A549 (cell line): ENCODE data around the gene PTMS. TPM values are rescaled to one million over a fixed set of nuclear protein-coding genes. Genes with fewer than 3 reads are reported as not detected.

Source experiments
- ATAC-seq, 2 experiments: fragments of 200-7000 bp in 1 of 2; fragments of >200 bp in 1 of 2; cut with Nextera tagmentation in 1 of 2; cut with Tn5 transposase in 1 of 2; 3 replicates each; pipeline versions ENCODE4 v1.8.0 to v1.9.1; 2018 to 2020; ENCODE audit warnings: mild to moderate bottlenecking in 1 of 2, moderate library complexity in 1 of 2
- CTCF ChIA-PET: fragments of 300-600 bp; sonication (Branson Sonifier 250); formaldehyde crosslinking; extraction: SDS; loops from one replicate; lab custom pipeline; 2021; ENCODE audit warnings: antibody characterized with exemption, inconsistent platforms; lab: Yijun Ruan, JAX
- POLR2A ChIA-PET: fragments of 350-600 bp; formaldehyde crosslinking; extraction: SDS; loops from one replicate; lab custom pipeline; 2021; ENCODE audit warnings: antibody characterized with exemption, inconsistent platforms; lab: Yijun Ruan, JAX
- DNase-seq, 2 experiments: peaks; one replicate each; pipeline versions ENCODE4 v3.0.0 to v3.0.0-alpha.2; 2011 to 2016; ENCODE audit warnings: low read depth in 1 of 2, low spot score in 1 of 2
- FAIRE-seq: peaks from 2 replicates; lab custom pipeline; 2011; peaks lifted over from hg19 to GRCh38; lab: Jason Lieb, UNC
- H3K27ac ChIP-seq, 2 experiments: fragments of >200 bp; sonication (Bioruptor Twin); formaldehyde crosslinking; 3 replicates each; pipeline ENCODE4 v1.5.1; 2016 to 2017
- H3K4me1 ChIP-seq: fragments of >200 bp; sonication (Bioruptor Twin); formaldehyde crosslinking; 3 replicates; pipeline ENCODE4 v1.6.1; 2016
- H3K4me2 ChIP-seq: fragments of >200 bp; sonication (Bioruptor Twin); formaldehyde crosslinking; 3 replicates; pipeline ENCODE4 v1.6.1; 2016
- H3K4me3 ChIP-seq: fragments of >200 bp; sonication (Bioruptor Twin); formaldehyde crosslinking; 3 replicates; pipeline ENCODE4 v1.5.1; 2016
- H3K9me3 ChIP-seq: fragments of >200 bp; sonication (Bioruptor Twin); formaldehyde crosslinking; 3 replicates; pipeline ENCODE4 v1.6.1; 2016
- CHD2 ChIP-seq: fragments of 150-350 bp; IDR thresholded peaks from 2 replicates; pipeline ENCODE4 v1.6.1; 2014; ENCODE audit warnings: low read length; ENCODE audit not compliant: partially characterized antibody
- EHF ChIP-seq: fragments of 250-450 bp; sonication (Bioruptor Pico); IDR thresholded peaks from 2 replicates; pipeline ENCODE4 v1.5.0; 2020; ENCODE audit warnings: mild to moderate bottlenecking
- EP300 ChIP-seq, 2 experiments: fragments of >200 bp; sonication (Bioruptor Twin); formaldehyde crosslinking; IDR thresholded peaks; 2 replicates in 1 of 2; 3 replicates in 1 of 2; pipeline ENCODE4 v1.6.1; 2016 to 2017
- FOSB ChIP-seq: fragments of 250-450 bp; sonication (Bioruptor Pico); IDR thresholded peaks from 2 replicates; pipeline ENCODE4 v1.5.0; 2020; ENCODE audit warnings: mild to moderate bottlenecking, moderate library complexity
- FOXS1 ChIP-seq: fragments of 250-450 bp; sonication (Bioruptor Pico); IDR thresholded peaks from 2 replicates; pipeline ENCODE4 v1.5.0; 2020; ENCODE audit warnings: mild to moderate bottlenecking, moderate library complexity
- HDAC2 ChIP-seq: fragments of 200-600 bp; sonication (generic); IDR thresholded peaks from 2 replicates; pipeline ENCODE4 v1.6.1; 2016
- HEYL ChIP-seq: fragments of 250-450 bp; sonication (Bioruptor Pico); IDR thresholded peaks from 2 replicates; pipeline ENCODE4 v1.8.0; 2021; ENCODE audit warnings: mild to moderate bottlenecking, moderate library complexity
- KDM1A ChIP-seq: fragments of 200-600 bp; sonication (generic); IDR thresholded peaks from 2 replicates; pipeline ENCODE4 v1.6.1; 2016; ENCODE audit warnings: low read depth, mild to moderate bottlenecking
- PHF8 ChIP-seq: fragments of 200-600 bp; sonication (generic); IDR thresholded peaks from 2 replicates; pipeline ENCODE4 v1.6.1; 2016; ENCODE audit warnings: low read depth, mild to moderate bottlenecking, antibody characterized with exemption, moderate library complexity, borderline replicate concordance
- RCOR1 ChIP-seq: fragments of 150-350 bp; IDR thresholded peaks from 2 replicates; pipeline ENCODE4 v1.6.1; 2014; ENCODE audit warnings: antibody characterized with exemption, low read length, low read depth
- RFX5 ChIP-seq: fragments of 450-650 bp; IDR thresholded peaks from 2 replicates; pipeline ENCODE4 v1.7.1; 2014; ENCODE audit warnings: antibody characterized with exemption, mild to moderate bottlenecking, moderate library complexity
- SMC3 ChIP-seq: fragments of >200 bp; sonication (Bioruptor Twin); formaldehyde crosslinking; IDR thresholded peaks from 3 replicates; pipeline ENCODE4 v1.6.1; 2018; ENCODE audit warnings: inconsistent platforms
- TFCP2L1 ChIP-seq: fragments of 250-450 bp; sonication (Bioruptor Pico); IDR thresholded peaks from 2 replicates; pipeline ENCODE4 v1.5.0; 2021; ENCODE audit warnings: mild to moderate bottlenecking
- ZFP36 ChIP-seq: fragments of 450-650 bp; IDR thresholded peaks from 2 replicates; pipeline ENCODE4 v1.6.1; 2014; ENCODE audit warnings: borderline replicate concordance; ENCODE audit not compliant: partially characterized antibody
- ZNF302 ChIP-seq: fragments of 250-450 bp; sonication (Bioruptor Pico); IDR thresholded peaks from 2 replicates; pipeline ENCODE4 v1.9.0; 2021; ENCODE audit warnings: inconsistent platforms, mild to moderate bottlenecking, moderate library complexity
- ZSCAN20 ChIP-seq: fragments of 250-450 bp; sonication (Bioruptor Pico); IDR thresholded peaks from 2 replicates; pipeline ENCODE4 v1.8.0; 2022; ENCODE audit warnings: mild to moderate bottlenecking, moderate library complexity
- WGBS: methylation state at CpG from one replicate; pipeline ENCODE4 v1.1.6; 2017; ENCODE audit errors: missing lambda C conversion rate; 5-methylcytosine and 5-hydroxymethylcytosine counted together
- polyA plus RNA-seq, 4 experiments: library from polyadenylated mRNA; depleted of rRNA in 3 of 4; stranded (reverse); fragments of >200 nt; fragmentation: RNase III in 1 of 4; extraction: RNeasy Plus Mini Kit Qiagen cat#74134 plus additional on column Dnase treatment in 1 of 4; gene quantifications; 2 replicates in 3 of 4; 3 replicates in 1 of 4; pipeline ENCODE4 v1.2.3, GENCODE V29; 2011 to 2017
- TF ChIP-seq, protein P1 (sequence below): fragments of 450-650 bp; IDR thresholded peaks from 2 replicates; pipeline ENCODE4 v1.6.1; 2014; ENCODE audit warnings: antibody characterized with exemption
- TF ChIP-seq, protein P2 (sequence below): fragments of 250-450 bp; sonication (Bioruptor Pico); IDR thresholded peaks from 2 replicates; pipeline ENCODE4 v1.5.0; 2021; ENCODE audit warnings: mild to moderate bottlenecking, moderate library complexity, borderline replicate concordance
- TF ChIP-seq, protein P3 (sequence below): fragments of >200 bp; sonication (Bioruptor Twin); formaldehyde crosslinking; IDR thresholded peaks from 2 replicates; pipeline ENCODE4 v1.6.1; 2016
- TF ChIP-seq, protein P4 (sequence below): fragments of >200 bp; sonication (Bioruptor Twin); formaldehyde crosslinking; IDR thresholded peaks from 3 replicates; pipeline ENCODE4 v1.5.1; 2016
- TF ChIP-seq, protein P5 (sequence below): fragments of >200 bp; sonication (Bioruptor Twin); formaldehyde crosslinking; IDR thresholded peaks from 3 replicates; pipeline ENCODE4 v1.6.1; 2016
- TF ChIP-seq, protein P6 (sequence below): IDR thresholded peaks from 2 replicates; pipeline ENCODE4 v1.6.1; 2012; ENCODE audit warnings: low read depth, borderline replicate concordance

Gene PTMS
- polyA plus RNA-seq, 2 of the 4 experiments (the other 2 are of a cell fraction), result 391 to 1,195 TPM

DNA sequence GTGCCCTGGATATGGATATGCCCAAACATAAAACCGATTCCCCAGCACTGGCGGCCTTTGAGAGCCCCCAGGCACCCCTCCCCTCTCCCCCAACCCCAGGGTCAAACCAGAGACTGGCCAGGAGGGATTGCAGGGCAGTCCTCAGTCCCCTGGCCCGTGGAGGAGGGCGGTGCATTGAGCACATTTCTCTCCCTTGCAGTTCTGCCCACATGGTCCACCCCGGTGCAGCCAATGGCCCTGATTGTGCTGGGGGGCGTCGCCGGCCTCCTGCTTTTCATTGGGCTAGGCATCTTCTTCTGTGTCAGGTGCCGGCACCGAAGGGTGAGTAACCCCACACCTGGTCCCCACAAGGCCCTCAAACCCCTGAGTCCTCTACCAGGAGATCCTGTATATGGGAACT lies 52.1 kb downstream of the PTMS start:
- 80% methylated on average over 10 of the region's 10 CpGs for WGBS
- no peak for ATAC-seq

DNA sequence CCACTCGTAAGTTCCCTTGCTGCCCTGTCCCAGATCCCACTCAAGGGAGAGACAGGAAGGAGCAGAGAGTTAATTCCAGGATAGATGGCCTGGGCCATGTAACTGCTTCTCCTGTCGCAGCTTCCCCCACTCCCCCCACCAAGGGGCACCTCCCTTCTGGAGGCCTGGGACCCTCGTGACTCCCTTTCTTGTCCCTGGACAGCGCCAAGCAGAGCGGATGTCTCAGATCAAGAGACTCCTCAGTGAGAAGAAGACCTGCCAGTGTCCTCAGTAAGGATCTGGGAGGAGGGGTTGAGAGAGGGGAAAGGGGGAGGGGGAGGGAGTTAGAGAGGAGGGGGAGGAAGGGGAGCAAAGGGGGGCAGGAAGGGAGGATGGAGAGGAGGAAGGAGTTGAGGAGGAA lies 52.5 kb downstream of the PTMS start:
- ChIA-PET CTCF (interaction anchor here (0.6 to 29.8 kb wide), 4 partner anchors 9 to 65 kb away, joined by 3 to 306 read pairs (median 3); partner anchors contain the start of gene MLF2), POLR2A (interaction anchor here (0.6 to 1.4 kb wide), 2 partner anchors 66 to 130 kb away, joined by 5 read pairs; partner anchors contain the start of genes MLF2 and ZNF384)
- no peak overlapping the region for H3K4me3 ChIP-seq
- DNase-seq, result no peak
- no peak overlapping the region for H3K27ac ChIP-seq
- H3K9me3 ChIP-seq, result no peaks in the 10 kb centered on the region
- no peak for ATAC-seq
- H3K4me2 ChIP-seq, result no peak overlapping the region
- no peak for FAIRE-seq
- WGBS, result 95% methylated on average over 5 of the region's 5 CpGs
- H3K4me1 ChIP-seq, result peaks cover 12% of the 10 kb centered on the region
- no peak for TF ChIP-seq KDM1A
- TF ChIP-seq EP300 (IDR thresholded peaks at IDR 0.05), result no peak
- no peak for TF ChIP-seq FOSB (CRISPR knock-in tag)
- TF ChIP-seq, protein P1, sequence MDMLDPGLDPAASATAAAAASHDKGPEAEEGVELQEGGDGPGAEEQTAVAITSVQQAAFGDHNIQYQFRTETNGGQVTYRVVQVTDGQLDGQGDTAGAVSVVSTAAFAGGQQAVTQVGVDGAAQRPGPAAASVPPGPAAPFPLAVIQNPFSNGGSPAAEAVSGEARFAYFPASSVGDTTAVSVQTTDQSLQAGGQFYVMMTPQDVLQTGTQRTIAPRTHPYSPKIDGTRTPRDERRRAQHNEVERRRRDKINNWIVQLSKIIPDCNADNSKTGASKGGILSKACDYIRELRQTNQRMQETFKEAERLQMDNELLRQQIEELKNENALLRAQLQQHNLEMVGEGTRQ, result no peak
- TF ChIP-seq, protein P2, sequence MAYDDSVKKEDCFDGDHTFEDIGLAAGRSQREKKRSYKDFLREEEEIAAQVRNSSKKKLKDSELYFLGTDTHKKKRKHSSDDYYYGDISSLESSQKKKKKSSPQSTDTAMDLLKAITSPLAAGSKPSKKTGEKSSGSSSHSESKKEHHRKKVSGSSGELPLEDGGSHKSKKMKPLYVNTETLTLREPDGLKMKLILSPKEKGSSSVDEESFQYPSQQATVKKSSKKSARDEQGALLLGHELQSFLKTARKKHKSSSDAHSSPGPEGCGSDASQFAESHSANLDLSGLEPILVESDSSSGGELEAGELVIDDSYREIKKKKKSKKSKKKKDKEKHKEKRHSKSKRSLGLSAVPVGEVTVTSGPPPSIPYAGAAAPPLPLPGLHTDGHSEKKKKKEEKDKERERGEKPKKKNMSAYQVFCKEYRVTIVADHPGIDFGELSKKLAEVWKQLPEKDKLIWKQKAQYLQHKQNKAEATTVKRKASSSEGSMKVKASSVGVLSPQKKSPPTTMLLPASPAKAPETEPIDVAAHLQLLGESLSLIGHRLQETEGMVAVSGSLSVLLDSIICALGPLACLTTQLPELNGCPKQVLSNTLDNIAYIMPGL (CRISPR knock-in tag), result no peak
- no peak for TF ChIP-seq HDAC2
- TF ChIP-seq, protein P3, sequence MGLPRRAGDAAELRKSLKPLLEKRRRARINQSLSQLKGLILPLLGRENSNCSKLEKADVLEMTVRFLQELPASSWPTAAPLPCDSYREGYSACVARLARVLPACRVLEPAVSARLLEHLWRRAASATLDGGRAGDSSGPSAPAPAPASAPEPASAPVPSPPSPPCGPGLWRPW, result no peak
- no peak for TF ChIP-seq RFX5
- TF ChIP-seq TFCP2L1, result no peak
- no peak for TF ChIP-seq EHF (CRISPR knock-in tag)
- TF ChIP-seq ZNF302 (CRISPR knock-in tag), result no peak
- TF ChIP-seq, protein P4, sequence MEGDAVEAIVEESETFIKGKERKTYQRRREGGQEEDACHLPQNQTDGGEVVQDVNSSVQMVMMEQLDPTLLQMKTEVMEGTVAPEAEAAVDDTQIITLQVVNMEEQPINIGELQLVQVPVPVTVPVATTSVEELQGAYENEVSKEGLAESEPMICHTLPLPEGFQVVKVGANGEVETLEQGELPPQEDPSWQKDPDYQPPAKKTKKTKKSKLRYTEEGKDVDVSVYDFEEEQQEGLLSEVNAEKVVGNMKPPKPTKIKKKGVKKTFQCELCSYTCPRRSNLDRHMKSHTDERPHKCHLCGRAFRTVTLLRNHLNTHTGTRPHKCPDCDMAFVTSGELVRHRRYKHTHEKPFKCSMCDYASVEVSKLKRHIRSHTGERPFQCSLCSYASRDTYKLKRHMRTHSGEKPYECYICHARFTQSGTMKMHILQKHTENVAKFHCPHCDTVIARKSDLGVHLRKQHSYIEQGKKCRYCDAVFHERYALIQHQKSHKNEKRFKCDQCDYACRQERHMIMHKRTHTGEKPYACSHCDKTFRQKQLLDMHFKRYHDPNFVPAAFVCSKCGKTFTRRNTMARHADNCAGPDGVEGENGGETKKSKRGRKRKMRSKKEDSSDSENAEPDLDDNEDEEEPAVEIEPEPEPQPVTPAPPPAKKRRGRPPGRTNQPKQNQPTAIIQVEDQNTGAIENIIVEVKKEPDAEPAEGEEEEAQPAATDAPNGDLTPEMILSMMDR, result no peak
- no peak for TF ChIP-seq FOXS1 (CRISPR knock-in tag)
- TF ChIP-seq ZFP36, result no peak
- TF ChIP-seq CHD2, result no peak
- TF ChIP-seq, protein P5, sequence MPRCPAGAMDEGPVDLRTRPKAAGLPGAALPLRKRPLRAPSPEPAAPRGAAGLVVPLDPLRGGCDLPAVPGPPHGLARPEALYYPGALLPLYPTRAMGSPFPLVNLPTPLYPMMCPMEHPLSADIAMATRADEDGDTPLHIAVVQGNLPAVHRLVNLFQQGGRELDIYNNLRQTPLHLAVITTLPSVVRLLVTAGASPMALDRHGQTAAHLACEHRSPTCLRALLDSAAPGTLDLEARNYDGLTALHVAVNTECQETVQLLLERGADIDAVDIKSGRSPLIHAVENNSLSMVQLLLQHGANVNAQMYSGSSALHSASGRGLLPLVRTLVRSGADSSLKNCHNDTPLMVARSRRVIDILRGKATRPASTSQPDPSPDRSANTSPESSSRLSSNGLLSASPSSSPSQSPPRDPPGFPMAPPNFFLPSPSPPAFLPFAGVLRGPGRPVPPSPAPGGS, result no peak
- no peak for TF ChIP-seq RCOR1
- no peak for TF ChIP-seq PHF8
- no peak for TF ChIP-seq ZSCAN20 (CRISPR knock-in tag)

More for the DNA sequence above, 52.1 kb downstream of the PTMS start:
- peaks cover 12% of the 10 kb centered on the region for H3K4me1 ChIP-seq
- H3K27ac ChIP-seq, result no peak overlapping the region
- H3K4me2 ChIP-seq, result no peak overlapping the region
- CTCF ChIA-PET, result interaction anchor here (0.6 to 29.8 kb wide), 3 partner anchors 9 to 64 kb away, joined by 3 to 306 read pairs (median 3); partner anchors contain the start of gene MLF2
- FAIRE-seq, result no peak
- no peaks in the 10 kb centered on the region for H3K9me3 ChIP-seq
- POLR2A ChIA-PET, result interaction anchor here (0.6 to 1.4 kb wide), 2 partner anchors 65 to 129 kb away, joined by 5 read pairs; partner anchors contain the start of genes MLF2 and ZNF384
- DNase-seq, result no peak
- TF ChIP-seq HEYL (CRISPR knock-in tag), result no peak
- TF ChIP-seq, protein P6, sequence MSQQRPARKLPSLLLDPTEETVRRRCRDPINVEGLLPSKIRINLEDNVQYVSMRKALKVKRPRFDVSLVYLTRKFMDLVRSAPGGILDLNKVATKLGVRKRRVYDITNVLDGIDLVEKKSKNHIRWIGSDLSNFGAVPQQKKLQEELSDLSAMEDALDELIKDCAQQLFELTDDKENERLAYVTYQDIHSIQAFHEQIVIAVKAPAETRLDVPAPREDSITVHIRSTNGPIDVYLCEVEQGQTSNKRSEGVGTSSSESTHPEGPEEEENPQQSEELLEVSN, result no peak
- TF ChIP-seq SMC3, result no peak
- TF ChIP-seq, all 56 proteins: peak for 0
- H3K4me3 ChIP-seq, result no peak overlapping the region
